Omental fat pad (tissue), 4 donors: ENCODE results near the gene IGFL2. TPM values are rescaled to one million over a fixed set of nuclear protein-coding genes. Genes with fewer than 3 reads are reported as not detected.

Experiments
- ATAC-seq: fragments of 150-250 bp; one replicate; pipeline ENCODE4 v1.9.1; 2016; ENCODE audit warnings: mild to moderate bottlenecking, moderate library complexity; ENCODE audit not compliant: low FRiP score
- DNase-seq: peaks from one replicate; pipeline ENCODE4 v3.0.0-alpha.2; 2019; ENCODE audit warnings: low spot score
- CTCF ChIP-seq, 3 donors: fragments of 450-650 bp; IDR thresholded peaks; one replicate each; pipeline ENCODE4 v1.5.1; 2016 to 2017; ENCODE audit warnings: antibody characterized with exemption in 3 of 3, mild to moderate bottlenecking in 3 of 3, moderate library complexity in 2 of 3
- total RNA-seq, 4 donors: library from RNA; depleted of rRNA; stranded (reverse); fragments of >200 nt; gene quantifications; one replicate each; pipeline ENCODE4 v1.1.0, GENCODE V29; 2016

Gene IGFL2
- total RNA-seq, 4 donors from 2014 or later = 0.84 to 1.5 TPM; not detected in 2

DNA sequence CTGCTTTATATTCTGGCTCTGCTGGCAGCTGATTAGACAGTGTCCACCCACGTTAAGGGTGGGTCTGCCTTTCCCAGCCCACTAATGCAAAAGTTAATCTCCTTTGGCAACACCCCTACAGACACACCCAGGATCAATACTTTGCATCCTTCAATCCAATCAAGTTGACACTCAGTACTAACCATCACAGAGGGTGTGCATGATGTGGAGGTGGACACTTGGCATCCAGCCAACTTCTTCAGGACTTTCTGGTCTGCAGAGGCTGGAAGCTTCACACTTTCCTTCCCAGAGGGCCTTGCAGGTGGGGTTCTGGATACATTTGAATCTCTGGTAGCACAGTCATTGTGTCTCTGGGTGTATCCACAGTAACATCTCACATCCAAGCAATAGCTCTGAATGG, 62.6 kb downstream of the IGFL2 start:
- ATAC-seq (no peak), DNase-seq (no peak)
- no peak for TF ChIP-seq CTCF (IDR thresholded peaks at IDR 0.05)

Other genes starting within 250 kb of the IGFL2 start
- gene MYPOP, start 245.6 kb upstream of the IGFL2 start, total RNA-seq = 1 to 10 TPM; 1.3 to 6.8 (median 2.6) TPM
- not detected for gene NANOS2, start 233.5 kb upstream of the IGFL2 start, total RNA-seq
- gene NOVA2, start 174.4 kb upstream of the IGFL2 start, total RNA-seq = 10 to 100 TPM in 1 of 4 donors, 1 to 10 TPM in 2, under 1 TPM in 1; 0.74 to 10.9 (median 3.8) TPM
- 10 to 100 TPM in 1 of 4 donors, 1 to 10 TPM in 3; 3.6 to 10.4 (median 6.1) TPM for gene CCDC61, start 152.8 kb upstream of the IGFL2 start, total RNA-seq
- not detected for gene PGLYRP1, start 125.2 kb upstream of the IGFL2 start, total RNA-seq
- not detected for gene IGFL4, start 107.2 kb upstream of the IGFL2 start, total RNA-seq
- gene IGFL3, start 23.6 kb upstream of the IGFL2 start, total RNA-seq = not detected
- not detected for gene IGFL1, start 81.5 kb downstream of the IGFL2 start, total RNA-seq
- gene HIF3A, start 148.8 kb downstream of the IGFL2 start, total RNA-seq = 100 to 1,000 TPM in 1 of 4 donors, 10 to 100 TPM in 3; 10.3 to 201 (median 17.6) TPM
- 10 to 100 TPM; 43.2 to 63.8 (median 49.5) TPM for gene PPP5C, start 198.8 kb downstream of the IGFL2 start, total RNA-seq